HG03565 (cell line): ENCODE measurements around the gene NRIP2.
"Not testable (repeated sequence)": the region's sequence is repeated elsewhere in the genome, so short reads cannot be mapped to it uniquely, and the experiment has no call there.

Experiments
- ATAC-seq: cut with Tn5 transposase; IDR thresholded peaks from one replicate; pipeline ENCODE4 v1.9.1; 2021; ENCODE audit warnings: mild to moderate bottlenecking, moderate library complexity; ENCODE audit not compliant: unreplicated experiment

Gene NRIP2, protein sequence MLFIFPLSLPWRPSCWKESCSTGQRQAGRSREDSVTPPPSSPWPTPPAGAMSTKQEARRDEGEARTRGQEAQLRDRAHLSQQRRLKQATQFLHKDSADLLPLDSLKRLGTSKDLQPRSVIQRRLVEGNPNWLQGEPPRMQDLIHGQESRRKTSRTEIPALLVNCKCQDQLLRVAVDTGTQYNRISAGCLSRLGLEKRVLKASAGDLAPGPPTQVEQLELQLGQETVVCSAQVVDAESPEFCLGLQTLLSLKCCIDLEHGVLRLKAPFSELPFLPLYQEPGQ

DNA sequence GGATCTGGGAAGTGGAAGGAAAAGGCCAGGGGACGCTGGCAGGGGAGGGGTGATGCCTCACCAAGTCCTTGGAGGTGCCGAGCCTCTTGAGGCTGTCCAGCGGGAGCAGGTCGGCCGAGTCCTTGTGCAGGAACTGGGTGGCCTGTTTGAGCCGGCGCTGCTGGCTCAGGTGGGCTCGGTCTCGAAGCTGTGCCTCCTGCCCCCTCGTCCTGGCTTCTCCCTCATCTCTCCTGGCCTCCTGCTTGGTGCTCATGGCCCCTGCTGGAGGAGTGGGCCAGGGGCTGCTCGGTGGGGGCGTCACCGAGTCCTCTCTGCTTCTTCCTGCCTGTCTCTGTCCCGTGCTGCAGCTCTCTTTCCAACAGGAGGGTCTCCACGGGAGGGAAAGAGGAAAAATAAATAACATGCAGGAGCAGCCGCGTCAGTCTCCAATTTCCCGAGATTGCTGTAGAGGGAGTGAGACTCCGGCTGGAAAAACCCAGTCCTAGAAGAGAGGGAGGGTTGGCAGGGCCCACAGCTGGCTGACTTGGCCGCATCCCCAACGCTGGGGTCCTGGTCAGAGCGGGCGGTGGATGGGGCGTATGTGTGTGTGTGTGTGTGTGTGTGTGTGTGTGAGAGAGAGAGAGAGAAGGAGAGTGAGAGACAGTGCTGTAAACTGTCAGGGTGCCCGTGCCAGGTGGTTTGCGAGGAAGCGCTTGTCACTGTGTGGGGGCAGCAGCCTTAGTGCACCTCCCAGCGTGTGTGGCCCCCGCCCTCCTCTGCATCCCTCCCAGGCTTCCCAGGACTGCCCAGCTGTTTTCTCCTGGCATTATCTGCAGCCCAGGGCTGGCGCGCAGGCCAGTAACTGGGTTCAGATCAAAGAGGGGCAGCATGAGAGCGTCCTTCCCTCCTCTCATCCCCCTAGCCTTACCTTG, at the start of gene NRIP2:
Gene NRIP2, minus strand, starts transcription at position 455 of the 911 bp plus-strand sequence. Its CDS starts 52 bp downstream, at position 403.
- ATAC-seq: no peak

DNA sequence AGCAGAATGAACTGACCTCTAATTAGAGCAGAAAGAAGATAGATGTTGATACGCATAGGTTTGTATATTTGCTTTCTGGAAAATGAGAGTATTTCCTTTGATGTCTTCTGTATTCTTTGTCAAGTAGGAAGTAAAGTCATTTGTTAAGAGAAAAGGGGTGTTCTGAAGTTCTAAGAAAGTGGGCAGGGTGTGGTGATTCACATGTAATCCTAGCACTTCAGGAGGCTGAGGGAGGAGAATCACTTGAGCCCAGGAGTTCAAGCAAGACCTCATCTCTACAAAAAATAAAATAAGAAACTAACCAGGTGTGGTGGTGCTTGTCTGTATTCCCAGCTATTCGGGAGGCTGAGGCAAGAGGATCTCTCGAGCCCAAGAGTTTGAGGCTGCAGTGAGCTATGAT, 45.0 kb upstream of the NRIP2 start:
- ATAC-seq: no peak

DNA sequence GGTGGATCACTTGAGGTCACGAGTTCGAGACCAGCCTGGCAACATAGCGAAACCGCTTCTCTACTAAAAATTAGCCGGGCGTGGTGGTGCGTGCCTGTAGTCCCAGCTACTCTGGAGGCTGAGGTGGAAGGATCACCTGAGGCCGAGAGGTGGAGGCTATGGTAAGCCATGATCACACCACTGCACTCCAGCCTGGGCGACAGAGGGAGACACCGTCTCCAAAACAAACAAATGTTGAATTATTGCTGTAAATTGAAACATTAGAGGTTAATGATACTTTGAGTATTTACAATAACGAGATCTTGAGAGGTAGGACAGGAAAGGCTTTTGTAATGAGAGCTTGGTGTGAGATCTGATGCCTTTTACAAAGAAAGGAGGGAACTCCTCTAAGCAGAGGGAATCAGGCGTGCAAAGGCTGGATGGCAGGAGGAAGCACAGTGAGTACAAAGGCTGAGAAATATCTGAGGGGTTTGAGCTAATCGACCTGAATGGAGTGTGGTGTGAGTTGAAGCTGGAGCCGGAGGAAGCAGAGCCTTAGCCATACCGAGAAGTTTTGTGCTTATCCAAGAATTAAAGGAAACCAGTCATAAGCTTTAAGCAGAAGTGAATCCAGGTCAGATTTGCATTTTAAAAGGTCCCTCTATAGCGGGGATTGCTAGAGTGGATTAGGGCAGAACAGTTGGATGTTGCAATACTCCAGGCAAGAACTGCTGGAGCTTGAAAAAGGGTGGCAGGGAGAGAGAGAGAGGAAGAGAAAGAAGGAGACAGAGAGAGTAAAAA, 43.3 kb upstream of the NRIP2 start:
- no peak for ATAC-seq

DNA sequence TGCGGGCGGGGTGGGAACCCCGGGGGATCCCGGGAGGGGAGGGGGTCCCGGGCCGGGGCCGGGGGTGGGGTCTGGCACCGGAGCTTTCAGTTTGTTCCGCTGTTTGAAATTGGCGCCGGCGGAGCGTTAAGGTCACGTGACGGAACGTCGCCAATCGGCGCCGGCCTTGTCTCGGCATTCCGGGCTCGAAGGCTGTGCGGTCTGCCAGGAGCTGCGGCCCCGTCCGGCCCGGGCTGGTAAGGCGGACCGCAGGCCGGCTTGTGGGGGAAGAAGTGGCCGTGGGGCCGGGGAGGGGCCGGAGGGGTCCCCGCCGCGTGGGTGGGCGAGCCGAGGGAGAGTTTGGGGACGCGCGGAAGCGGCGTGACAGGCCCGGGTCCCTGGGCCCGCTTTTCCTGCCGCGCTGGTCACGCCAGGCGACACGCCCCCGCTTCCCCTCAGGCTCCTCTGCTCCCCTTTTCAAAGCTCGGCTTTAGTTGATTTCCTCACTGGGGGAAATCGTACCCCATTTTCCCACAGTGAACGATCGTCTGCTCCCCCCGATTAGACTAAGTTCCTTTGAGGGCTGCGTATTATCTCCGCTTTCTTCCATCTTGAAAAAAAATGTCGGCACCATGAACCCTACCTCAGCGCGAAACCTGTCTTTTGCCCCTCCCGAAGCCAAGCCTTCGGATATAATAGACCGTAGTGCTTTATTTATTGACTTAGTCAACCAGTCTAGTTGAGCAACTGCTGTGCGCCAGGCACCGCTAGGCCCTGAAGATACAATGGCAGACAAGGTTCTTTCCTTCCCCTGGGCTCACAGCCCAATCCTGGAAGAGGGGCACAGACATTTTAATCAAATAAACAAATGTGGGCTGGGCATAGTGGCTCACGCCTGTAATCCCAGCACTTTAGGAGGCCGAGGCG, 42.5 kb upstream of the NRIP2 start, which contains the start of the genes FOXM1 and RHNO1:
Gene FOXM1, minus strand, starts transcription at position 128 of the 906 bp plus-strand sequence. CDS start 2,696 bp downstream, outside the sequence.
Gene RHNO1, plus strand, starts transcription at position 177 of the 906 bp plus-strand sequence. CDS start 8,144 bp downstream, outside the sequence.
- ATAC-seq: peak; percentile 66

DNA sequence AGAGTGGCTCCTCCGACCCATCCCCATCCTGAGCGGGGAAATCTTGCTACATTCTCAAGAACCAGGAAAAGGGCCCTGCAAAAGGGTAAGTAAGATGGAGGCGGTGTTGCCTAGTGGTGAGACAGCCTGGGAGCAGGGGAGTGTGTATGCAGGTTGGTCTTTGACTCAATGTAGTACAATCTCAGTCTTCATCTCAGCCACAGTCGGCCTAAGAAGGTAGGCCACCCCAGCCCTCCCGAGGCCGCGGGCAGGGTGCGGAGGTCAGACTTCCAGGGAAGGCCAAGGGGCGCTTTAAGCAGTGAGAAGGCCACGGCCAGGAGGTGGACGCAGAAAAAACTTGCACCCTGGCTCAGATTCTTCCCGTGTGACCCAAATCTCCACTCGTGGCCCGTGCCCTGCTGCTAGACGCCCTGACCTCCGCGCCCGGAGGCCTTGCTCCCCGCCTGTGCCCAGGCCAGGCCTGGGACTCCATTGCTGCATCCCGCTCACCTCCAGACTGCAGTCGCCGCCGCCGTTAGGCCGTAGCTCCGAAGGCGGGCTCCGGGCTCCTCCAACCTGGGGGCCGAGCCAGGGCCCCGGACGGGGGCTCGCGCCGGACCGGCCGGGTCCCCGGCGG, 41.7 kb upstream of the NRIP2 start:
- peak; percentile 29 for ATAC-seq

DNA sequence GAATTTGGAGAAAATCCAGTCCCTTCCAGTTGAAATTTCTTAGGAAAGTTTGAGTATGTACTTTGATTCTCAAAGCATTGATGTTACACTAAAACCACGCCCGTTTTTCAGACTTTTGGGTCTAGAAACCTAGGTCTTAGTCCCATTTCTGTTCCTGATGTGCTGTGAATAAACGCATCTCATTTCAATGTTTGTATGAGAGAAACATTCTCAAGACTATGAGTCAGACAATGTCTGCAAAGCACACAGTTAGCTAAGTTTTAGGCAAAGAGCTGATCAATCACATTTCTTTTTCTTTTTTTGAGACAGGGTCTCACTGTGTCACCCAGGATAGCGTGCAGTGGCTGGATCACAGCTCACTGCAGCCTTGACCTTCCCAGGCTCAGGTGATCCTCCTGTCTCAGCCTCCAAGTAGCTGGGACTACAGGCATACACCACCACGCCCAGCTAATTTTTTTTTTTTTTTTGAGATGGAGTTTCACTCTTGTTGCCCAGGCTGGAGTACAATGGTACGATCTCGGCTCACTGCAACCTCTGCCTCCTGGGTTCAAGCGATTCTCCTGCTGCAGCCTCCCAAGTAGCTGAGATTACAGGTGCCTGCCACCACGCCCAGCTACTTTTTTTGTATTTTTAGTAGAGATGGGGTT, 34.3 kb upstream of the NRIP2 start:
- not testable (repeated sequence) for ATAC-seq

DNA sequence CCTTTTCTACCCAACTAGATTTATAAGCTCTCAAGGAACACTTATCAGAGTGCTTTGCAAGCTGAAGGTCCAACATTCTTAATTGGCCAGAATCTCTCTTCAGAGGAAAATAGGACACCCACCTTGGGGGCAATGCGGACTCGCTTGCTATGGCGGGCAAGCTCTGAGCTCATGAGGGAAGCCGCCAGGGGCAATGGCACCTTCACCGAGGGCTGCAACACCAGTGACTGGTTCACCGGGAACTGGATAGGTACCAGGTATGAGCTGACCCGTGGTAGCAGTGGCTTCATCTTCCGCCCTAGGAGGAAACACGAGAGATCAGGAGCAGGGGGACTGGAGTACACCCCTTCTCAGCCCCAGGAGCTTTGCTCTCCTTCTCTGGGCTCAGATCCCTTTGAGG, 29.4 kb upstream of the NRIP2 start:
- no peak for ATAC-seq

DNA sequence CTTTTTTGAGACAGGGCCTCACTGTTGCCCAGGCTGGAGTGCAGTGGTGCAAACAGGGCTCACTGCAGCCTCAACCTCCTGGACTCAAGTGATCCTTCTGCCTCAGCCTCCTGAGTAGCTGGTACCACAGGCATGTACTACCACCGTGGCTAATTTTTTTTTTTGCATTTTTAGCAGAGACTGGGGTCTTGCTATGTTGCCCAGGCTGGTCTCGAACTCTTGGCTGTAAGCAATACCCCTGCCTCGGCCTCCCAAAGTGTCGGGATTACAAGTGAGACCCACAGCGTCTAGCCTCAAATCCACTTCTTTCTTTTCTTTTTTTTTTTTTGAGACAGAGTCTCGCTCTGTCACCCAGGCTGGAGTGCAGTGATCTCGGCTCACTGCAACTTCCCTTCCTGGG, 28.6 kb upstream of the NRIP2 start:
- not testable (repeated sequence) for ATAC-seq

DNA sequence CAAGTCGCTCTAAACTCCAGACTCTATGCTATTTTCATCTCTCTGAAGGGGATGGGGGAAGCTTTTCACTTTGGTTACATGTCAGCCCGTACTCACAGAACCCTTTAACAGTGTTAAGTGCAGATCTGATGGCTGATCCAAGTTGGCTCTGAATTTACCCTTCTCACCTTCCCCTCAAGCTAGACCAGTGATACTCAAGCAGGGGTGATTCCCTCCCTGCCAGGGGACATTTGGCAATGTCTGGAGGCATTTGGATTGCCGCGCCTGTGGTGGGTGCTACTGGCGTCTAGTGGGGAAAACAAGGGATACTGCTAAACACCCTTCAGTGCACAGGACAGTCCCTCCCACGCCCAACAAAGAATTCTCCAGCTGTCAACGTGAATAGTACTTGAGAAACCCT, 28.0 kb upstream of the NRIP2 start:
- ATAC-seq: no peak

DNA sequence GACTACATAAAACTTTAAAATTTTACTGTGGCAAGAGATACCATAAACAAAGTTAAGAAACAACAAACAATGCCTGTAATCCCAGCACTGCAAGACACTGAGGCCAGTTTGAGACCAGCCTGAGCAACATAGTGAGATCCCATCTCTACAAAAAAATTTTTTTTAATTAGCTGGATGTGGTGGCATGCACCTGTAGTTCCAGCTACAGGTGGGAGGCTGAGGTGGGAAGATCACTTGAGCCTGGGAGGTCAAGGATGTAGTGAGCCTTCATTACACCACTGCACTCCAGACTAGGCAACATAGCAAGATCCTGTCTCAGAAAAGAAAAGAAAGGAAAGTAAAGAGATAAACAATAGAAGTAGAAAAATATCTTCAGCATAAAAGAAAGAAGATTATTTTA, 25.3 kb upstream of the NRIP2 start:
- no peak for ATAC-seq

DNA sequence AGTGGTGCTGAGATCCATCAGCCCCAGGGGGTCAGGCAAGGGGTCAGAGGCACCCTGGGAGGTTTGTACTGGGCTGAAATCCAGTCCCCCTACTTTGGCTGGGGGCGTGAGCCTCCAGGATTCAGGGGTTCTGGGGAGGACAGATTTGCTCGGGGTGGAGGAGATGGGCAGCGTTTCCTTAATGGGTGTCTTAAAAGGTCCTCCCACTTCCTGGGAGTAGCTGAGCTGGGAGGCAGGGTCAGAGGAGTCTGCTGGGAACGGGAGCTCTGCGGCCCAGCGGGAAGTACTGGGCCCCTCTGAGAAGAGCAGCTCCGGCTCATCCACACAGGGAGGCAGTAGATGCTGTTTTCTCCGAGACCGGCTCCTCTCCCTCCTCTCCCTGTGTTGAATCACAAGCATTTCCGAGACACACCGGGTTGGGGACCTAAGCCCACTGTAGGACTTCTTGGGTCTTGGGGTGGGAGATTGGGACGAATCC, 24.1 kb upstream of the NRIP2 start:
- no peak for ATAC-seq

DNA sequence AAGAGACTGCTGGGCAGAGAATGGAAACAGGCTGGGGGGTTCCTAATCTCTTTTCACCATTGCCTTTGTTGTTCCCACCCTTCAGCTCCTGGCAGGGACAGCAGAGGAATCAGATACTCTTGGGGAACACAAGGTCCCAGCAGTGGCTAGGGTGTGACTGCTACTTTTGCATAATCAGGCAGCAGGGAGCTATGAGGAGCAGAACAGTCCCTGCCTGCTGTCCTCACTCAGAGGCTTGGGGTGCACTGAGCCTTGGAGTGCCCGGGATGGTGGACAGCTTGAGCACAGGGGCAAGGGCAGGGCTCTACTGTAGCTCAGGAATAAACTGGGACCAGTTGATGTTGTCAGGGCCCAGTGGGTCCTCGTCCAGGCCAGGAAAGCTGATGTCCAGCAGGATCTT, 23.5 kb upstream of the NRIP2 start:
- ATAC-seq: no peak

DNA sequence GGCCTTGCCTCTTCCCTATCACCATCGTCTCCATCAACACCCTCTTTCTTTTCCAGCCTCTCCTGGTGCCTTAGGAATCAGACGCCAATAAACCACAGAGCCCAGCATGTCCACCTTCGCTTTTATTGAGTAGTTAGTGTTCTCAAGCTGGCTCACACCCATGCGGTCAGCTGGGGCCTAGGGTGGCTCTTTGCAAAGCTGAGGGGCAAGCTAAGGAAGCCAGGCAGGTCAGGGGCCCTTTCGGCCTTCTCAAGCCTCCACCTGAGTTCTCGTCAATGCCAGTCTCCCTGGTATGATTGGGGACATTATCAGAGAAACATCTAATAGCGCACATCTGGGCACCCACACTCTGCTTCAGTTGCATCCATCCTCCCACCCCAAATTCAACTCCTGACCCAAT, 22.7 kb upstream of the NRIP2 start:
- no peak for ATAC-seq

DNA sequence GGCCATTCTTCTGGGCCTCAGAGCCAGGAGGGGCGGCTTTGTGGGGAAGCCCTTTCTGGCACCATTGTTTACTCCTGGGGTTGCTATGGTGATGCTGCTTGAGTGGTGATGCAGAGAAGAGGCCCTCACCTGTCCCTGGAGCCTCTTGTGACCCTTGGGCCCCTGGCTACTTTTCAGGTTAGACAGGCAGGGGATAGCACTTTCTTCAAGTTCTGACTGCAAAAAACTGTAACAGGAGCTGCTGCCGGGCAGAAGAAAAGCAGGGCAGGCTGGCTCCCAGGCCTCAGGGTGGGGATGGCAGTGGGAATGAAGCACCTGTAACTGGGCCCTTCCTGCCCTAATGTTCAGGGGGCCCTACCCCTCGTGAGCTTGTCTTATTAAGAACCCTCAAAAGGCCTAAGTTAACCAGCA, 22.2 kb upstream of the NRIP2 start, which contains the start of gene TEX52:
Gene TEX52, minus strand, starts transcription at position 19 of the 411 bp plus-strand sequence. Its CDS starts 13 bp downstream, at position 6.
- no peak for ATAC-seq

DNA sequence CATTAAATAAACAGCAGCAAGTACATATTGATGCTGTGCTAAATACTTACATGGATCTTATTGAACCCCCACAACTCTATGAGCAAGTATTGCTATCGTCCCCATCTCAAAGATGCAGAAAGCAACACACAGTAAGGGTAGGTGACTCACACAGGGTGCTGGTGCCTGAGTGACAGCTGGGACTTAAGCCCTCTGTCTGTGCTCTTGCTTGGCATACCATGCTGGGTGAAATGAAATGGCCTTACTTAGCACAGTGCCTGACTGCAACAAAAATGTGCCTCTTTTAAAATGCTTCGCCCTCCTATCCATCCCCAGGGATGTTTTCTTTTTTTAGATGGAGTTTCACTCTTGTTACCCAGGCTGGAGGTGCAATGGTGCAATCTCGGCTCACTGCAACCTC, 21.2 kb upstream of the NRIP2 start:
- ATAC-seq: no peak

DNA sequence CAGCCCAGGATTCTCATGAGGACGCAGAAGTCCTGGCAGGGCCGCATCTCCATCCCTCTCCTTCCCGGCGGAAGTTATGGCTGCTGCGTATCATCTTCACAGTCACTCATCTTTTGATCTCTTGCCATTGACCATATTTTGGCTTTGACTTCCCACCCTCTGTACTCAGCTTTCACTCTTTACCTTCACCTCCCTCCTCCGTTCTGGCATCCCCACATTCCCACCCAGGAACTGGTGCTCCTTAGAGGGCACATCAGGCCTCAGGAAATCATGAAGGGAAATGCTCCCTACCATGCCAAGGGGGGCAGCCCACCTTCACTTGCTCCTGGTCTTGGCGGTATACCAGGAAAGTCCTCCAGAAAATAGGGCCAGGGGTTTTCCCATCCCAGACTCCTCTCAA, 20.7 kb upstream of the NRIP2 start:
- ATAC-seq: no peak

DNA sequence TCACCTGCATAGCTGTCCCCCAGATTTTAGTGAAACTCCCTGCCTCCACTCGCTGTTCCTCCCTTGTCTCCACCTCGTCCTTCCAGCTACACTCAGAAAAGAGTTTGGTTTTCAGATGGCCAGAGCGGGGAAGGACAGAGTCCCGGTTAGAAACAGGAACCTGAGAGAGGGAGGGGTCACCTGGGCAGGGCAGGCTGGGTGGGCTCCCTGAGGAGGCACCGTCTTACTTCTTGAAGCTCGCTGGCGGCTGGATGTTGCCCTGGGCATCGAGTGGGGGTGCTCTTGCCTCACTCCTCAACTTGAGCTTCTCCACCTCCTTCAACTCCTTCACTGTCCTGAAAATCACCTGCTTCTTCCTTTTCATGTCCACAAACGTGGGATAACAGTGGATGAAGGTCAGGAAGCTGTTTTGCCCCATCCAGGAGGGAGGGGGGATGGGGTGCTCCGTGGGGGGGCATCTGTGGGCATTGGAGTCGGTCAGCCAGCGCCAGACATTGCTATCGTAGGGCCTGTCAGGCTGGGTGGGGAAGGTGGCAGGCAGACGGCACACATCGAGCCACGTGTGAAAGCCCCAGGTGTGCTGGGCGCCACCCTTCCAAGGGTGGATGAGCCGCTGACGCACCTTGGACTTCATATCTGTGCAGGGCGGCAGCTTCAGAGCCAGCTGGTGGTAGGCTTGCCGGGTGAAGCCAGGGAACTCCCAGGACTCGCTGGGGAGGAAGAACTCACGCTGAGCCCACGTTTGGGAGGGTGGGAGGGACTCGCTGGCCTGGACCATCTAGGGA, 20.0 kb upstream of the NRIP2 start:
- ATAC-seq: no peak

DNA sequence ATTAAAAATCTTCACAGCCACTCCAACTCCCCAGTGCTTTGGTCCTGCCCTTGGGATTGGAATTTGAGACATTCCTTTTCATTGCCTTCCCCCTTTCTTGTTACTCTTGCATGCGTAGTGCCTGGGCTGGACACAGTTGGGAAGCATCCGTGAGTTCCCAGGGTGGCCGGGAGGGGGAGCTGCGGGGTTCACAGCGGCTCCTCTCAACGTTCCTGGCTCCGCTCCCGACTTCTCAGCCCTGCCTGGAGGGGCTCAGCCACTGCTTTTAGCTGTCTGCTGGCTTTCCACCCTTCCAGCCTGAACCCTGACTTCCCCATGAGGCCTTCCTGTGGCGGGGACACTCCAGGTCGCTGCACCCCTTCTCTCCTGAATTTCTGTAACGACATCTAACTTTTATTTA, 18.8 kb upstream of the NRIP2 start:
- no peak for ATAC-seq
